Heart left ventricle (tissue), 13 donors: Measurements from ENCODE around the gene GRIA3.

Source experiments
- POLR2A ChIP-seq, 2 donors: fragments of 450-650 bp; IDR thresholded peaks; one replicate each; pipeline ENCODE4 v1.6.1; 2017; ENCODE audit warnings: antibody characterized with exemption in 2 of 2, mild to moderate bottlenecking in 2 of 2, moderate library complexity in 2 of 2
- TF ChIP-seq, protein P1 (sequence below), 12 donors: fragments of 200-600 bp; sonication (generic) in 4 of 12; IDR thresholded peaks; one replicate each; pipeline versions ENCODE4 v1.5.0 to v1.8.0; 2018 to 2022; ENCODE audit warnings: antibody characterized with exemption in 12 of 12, mild to moderate bottlenecking in 5 of 12
- donor health status: ischemic (EF 13 %, LVEDD 7.1; RV severe dilation, severe dysfunction).
- donor health status: DM: no; HTN: yes; CAD: no.
- donor health status: DM: no; HTN: no; CAD: no.
- donor health status: ischemic (EF 25% LVEDD 6.9; RV normal size, moderate dysfunction).
- donor health status: ischemic (EF 25% LVEDD 5.7; RV mildly dilated, moderate dysfunction).
- donor health status: ischemic (EF 35%, LVEDD 5.7; RV mildly dilated, moderate dysfunction).
- donor health status: nonischemic (EF 11% LVEDD 7.7; RV severe dilation, severe dysfunction).
- donor health status: DM: yes; HTN: yes; CAD: no.
- donor health status: PGD.
- donor health status: ischemic (EF 29% LVEDD 5.4; RV normal size, mild dysfunction).
- donor health status: nonischemic (EF 23%, LVEDD 6.1; RV moderate dilation, normal function).

DNA sequence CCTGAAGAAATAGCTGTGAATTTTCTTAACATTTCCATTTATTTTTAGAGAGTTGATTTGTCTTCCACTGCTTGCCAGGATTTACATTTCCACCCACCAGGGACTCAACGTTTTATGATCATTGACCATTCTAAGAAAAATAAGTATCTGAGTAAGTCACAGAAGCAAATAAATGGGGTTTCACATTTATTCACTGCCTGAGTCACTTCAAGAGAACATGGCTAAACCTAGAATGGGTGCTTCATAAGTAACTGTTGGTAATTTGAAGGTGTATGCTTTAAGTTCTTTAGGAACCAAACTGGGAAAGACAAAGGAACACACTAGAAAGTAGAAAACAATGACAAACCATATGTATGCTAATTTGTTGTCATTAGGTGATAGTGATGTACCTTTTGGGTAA is 43.2 kb upstream of the GRIA3 start:
- TF ChIP-seq, protein P1, sequence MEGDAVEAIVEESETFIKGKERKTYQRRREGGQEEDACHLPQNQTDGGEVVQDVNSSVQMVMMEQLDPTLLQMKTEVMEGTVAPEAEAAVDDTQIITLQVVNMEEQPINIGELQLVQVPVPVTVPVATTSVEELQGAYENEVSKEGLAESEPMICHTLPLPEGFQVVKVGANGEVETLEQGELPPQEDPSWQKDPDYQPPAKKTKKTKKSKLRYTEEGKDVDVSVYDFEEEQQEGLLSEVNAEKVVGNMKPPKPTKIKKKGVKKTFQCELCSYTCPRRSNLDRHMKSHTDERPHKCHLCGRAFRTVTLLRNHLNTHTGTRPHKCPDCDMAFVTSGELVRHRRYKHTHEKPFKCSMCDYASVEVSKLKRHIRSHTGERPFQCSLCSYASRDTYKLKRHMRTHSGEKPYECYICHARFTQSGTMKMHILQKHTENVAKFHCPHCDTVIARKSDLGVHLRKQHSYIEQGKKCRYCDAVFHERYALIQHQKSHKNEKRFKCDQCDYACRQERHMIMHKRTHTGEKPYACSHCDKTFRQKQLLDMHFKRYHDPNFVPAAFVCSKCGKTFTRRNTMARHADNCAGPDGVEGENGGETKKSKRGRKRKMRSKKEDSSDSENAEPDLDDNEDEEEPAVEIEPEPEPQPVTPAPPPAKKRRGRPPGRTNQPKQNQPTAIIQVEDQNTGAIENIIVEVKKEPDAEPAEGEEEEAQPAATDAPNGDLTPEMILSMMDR (IDR thresholded peaks at IDR 0.05): no peak
- TF ChIP-seq POLR2A (IDR thresholded peaks at IDR 0.05): no peak
